HFFc6 (cell line): Measurements from ENCODE around the gene TEC. TPM values are rescaled to one million over a fixed set of nuclear protein-coding genes. Genes with fewer than 3 reads are reported as not detected.

Experiments
- DNase-seq: peaks from one replicate; pipeline ENCODE4 v3.0.0-alpha.2; 2018
- H3K27ac Mint-ChIP-seq: 2 replicates; pipeline ENCODE4 v1.8.0; 2020; ENCODE audit warnings: mild to moderate bottlenecking, mixed read lengths
- H3K27me3 Mint-ChIP-seq: 2 replicates; pipeline ENCODE4 v1.8.0; 2021; ENCODE audit warnings: mild to moderate bottlenecking, moderate library complexity, mixed read lengths; ENCODE audit not compliant: insufficient read depth
- H3K36me3 Mint-ChIP-seq: 2 replicates; pipeline ENCODE4 v1.8.0; 2021; ENCODE audit warnings: low read depth, mixed read lengths
- H3K4me1 Mint-ChIP-seq: 2 replicates; pipeline ENCODE4 v1.8.0; 2020; ENCODE audit warnings: low read depth, mixed read lengths
- H3K4me3 Mint-ChIP-seq: 2 replicates; pipeline ENCODE4 v1.8.0; 2020; ENCODE audit warnings: mild to moderate bottlenecking, moderate library complexity, mixed read lengths
- H3K9me3 Mint-ChIP-seq: 2 replicates; pipeline ENCODE4 v1.8.0; 2020; ENCODE audit warnings: mild to moderate bottlenecking, mixed read lengths
- CTCF ChIP-seq: fragments of 200-600 bp; sonication (generic); IDR thresholded peaks from 2 replicates; pipeline ENCODE4 v1.5.0; 2021; ENCODE audit warnings: antibody characterized with exemption, mild to moderate bottlenecking
- total RNA-seq, 6 experiments: library from RNA; stranded (reverse); fragmentation: NEBNext Ultra II Directional; extraction: Animal tissue kit (Norgen Biotek cat#: 25700); gene quantifications; 2 replicates in 1 of 6; 3 replicates in 5 of 6; pipeline ENCODE4 v1.2.3, GENCODE V29; 2021

TEC gene
- total RNA-seq, 6 experiments from 2014 or later = 0.23 TPM; not detected in 5

DNA sequence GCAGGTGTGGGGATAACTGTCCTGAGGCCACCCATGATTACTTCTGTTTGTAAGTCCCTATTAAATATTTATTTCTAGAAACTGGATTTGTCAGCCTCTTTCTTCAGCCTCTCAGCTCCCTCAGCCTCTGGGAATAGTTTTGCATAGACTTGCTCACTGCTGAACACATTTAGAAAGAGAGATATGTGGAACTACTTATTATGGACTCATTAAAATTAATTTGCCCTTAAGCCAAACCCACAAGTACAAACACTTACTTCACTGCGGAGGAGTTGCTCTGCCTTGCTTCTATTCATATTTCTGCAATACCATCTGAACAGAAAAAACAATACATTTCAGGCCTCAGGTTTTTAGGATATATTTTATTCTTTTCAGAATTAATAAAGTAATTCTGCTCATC lies 113.2 kb downstream of the TEC start:
- no peak for TF ChIP-seq CTCF

DNA sequence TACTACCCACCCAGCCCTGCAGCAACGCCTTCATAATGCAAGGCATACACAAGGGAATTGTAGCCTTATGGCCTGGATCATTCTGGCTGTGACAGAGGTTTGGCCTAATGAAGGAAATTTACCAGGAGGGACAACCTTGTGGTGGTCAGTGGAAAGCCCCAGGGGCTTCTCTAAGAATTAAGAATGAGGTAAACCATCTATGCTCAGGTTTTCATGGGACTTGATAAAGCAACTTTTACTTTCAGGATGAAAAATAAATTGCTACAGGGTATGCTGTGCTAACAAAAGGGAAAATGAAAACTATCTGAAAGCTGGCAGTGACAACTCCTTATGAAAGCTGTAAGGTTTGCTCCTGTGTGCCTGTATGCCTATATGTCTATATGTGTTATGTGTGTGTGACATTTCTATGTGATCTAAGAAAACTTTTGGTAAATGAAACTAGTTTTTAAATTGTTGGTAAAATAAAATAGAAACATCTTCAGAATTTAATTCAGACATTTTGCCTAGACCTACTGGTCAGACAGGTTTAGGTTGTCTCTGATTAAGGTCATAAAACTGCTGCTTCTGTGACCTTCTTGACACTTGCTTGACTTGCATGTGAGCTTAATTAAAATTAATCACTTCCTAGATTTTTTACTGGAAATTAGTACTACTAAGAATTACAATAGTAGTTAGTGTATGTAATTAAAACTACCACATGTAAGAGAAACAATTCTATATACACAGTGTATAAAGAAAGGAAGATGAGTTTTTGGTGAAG lies 115.7 kb downstream of the TEC start:
- DNase-seq = no peak

More for the DNA sequence above, 113.2 kb downstream of the TEC start:
- Mint-ChIP-seq H3K4me1 (peaks cover 3% of the 10 kb centered on the region; the same call in 1 of the 2 replicates), H3K27me3 (peaks cover 6% of the 10 kb centered on the region; the same call in 1 of the 2 replicates), H3K36me3 (no peaks in the 10 kb centered on the region), H3K9me3 (peaks cover 15% of the 10 kb centered on the region), H3K4me3 (no peak overlapping the region), H3K27ac (no peak overlapping the region)
- no peak for DNase-seq

GRCh38 chr4:48152259-48152658 lies 117.4 kb downstream of the TEC start:
- Mint-ChIP-seq H3K27me3 (peaks cover 9% of the 10 kb centered on the region; the same call in 1 of the 2 replicates), H3K27ac (no peak overlapping the region), H3K4me1 (no peaks in the 10 kb centered on the region), H3K36me3 (no peaks in the 10 kb centered on the region), H3K4me3 (no peak overlapping the region), H3K9me3 (peaks cover 15% of the 10 kb centered on the region)
- no peak for DNase-seq
- TF ChIP-seq CTCF = no peak

More for the DNA sequence above, 115.7 kb downstream of the TEC start:
- H3K4me1 Mint-ChIP-seq = no peaks in the 10 kb centered on the region
- no peak overlapping the region for H3K4me3 Mint-ChIP-seq
- peaks cover 10% of the 10 kb centered on the region; the same call in 1 of the 2 replicates for H3K27me3 Mint-ChIP-seq
- H3K9me3 Mint-ChIP-seq = peaks cover 15% of the 10 kb centered on the region
- H3K27ac Mint-ChIP-seq = no peak overlapping the region
- no peak for TF ChIP-seq CTCF
- H3K36me3 Mint-ChIP-seq = no peaks in the 10 kb centered on the region

- no peaks in the 10 kb centered on the region for H3K36me3 Mint-ChIP-seq
- H3K4me3 Mint-ChIP-seq = no peak overlapping the region
- H3K4me1 Mint-ChIP-seq = no peaks in the 10 kb centered on the region
- H3K27ac Mint-ChIP-seq = no peak overlapping the region
- no peak for DNase-seq
- peaks cover 11% of the 10 kb centered on the region for H3K9me3 Mint-ChIP-seq
- peaks cover 7% of the 10 kb centered on the region for H3K27me3 Mint-ChIP-seq
- TF ChIP-seq CTCF = no peak
Observed at GRCh38 chr4:48149827-48150370, 119.7 kb downstream of the TEC start.

DNA sequence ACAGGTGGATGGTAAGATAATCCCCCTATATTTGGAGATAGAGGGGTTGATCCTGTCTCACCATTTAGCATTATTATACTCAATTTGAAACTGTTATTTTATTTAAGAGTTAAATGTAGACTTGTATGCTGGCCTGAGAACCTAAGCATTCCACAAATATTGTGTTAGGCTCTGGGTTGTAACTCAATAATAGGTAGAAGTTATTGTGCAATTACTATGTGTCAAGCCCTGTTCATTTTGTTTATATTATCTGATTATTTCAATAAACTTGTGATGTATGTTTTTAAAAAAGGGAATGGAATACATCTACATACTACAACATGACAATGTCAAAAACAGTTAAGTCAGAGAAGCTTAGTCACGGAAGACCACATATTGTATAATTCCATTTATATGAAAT lies 122.0 kb downstream of the TEC start:
- Mint-ChIP-seq H3K9me3 (no peaks in the 10 kb centered on the region), H3K27me3 (peaks cover 4% of the 10 kb centered on the region), H3K36me3 (no peaks in the 10 kb centered on the region), H3K4me1 (no peaks in the 10 kb centered on the region), H3K27ac (no peak overlapping the region), H3K4me3 (no peak overlapping the region)
- DNase-seq = no peak
- TF ChIP-seq CTCF = no peak
